HL-60 (cell line): Measurements from ENCODE around the gene HOXB4.
A peak's percentile ranks its signal among the peaks of the same experiment; 100 is the strongest.

Source experiments
- DNase-seq, 2 experiments: peaks; one replicate each; pipeline ENCODE4 v3.0.0-alpha.2; 2010 to 2020; ENCODE audit warnings: low read depth in 1 of 2, low spot score in 1 of 2
- H3K27ac ChIP-seq: fragments of 250-450 bp; sonication (Bioruptor Pico); replicated peaks from 2 replicates; pipeline ENCODE4 v1.5.1; 2020; ENCODE audit warnings: mild to moderate bottlenecking, moderate library complexity
- H3K27me3 ChIP-seq: fragments of 250-450 bp; sonication (Bioruptor Pico); 2 replicates; pipeline ENCODE4 v1.5.1; 2021; ENCODE audit warnings: mild to moderate bottlenecking, moderate library complexity; ENCODE audit not compliant: insufficient read depth, poor library complexity, severe bottlenecking
- H3K4me3 ChIP-seq: replicated peaks from 2 replicates; pipeline ENCODE4 v1.5.1; 2011; ENCODE audit warnings: mild to moderate bottlenecking, control low read depth, low read length; ENCODE audit not compliant: insufficient read depth
- GABPA ChIP-seq: IDR thresholded peaks from 2 replicates; pipeline ENCODE4 v1.6.1; 2012; ENCODE audit warnings: low read depth
- POLR2AphosphoS5 ChIP-seq: IDR thresholded peaks from 2 replicates; pipeline ENCODE4 v1.6.1; 2012; ENCODE audit warnings: low read depth
- SPI1 ChIP-seq: IDR thresholded peaks from 2 replicates; pipeline ENCODE4 v1.6.1; 2012; ENCODE audit warnings: low read depth, mild to moderate bottlenecking, borderline replicate concordance
- TF ChIP-seq, protein P1 (sequence below): IDR thresholded peaks from 2 replicates; pipeline ENCODE4 v1.6.1; 2012; ENCODE audit warnings: low read depth; ENCODE audit not compliant: insufficient replicate concordance
- TF ChIP-seq, protein P2 (sequence below): IDR thresholded peaks from one replicate; pipeline ENCODE4 v1.5.1; 2011; ENCODE audit warnings: low read length, control low read depth, inconsistent platforms; ENCODE audit not compliant: insufficient read depth

Gene HOXB4

GRCh38 chr17:48597528-48597777 is 19.3 kb upstream of the HOXB4 start:
- Histone ChIP-seq H3K4me3 (peak overlapping the region; percentile 28), H3K27me3 (peaks cover 81% of the 10 kb centered on the region), H3K27ac (no peak overlapping the region)
- TF ChIP-seq GABPA (no peak), POLR2AphosphoS5 (no peak)
- no peak for DNase-seq

GRCh38 chr17:48596735-48597527 is 18.8 kb upstream of the HOXB4 start:
- Histone ChIP-seq H3K4me3 (no peak overlapping the region), H3K27me3 (peaks cover 83% of the 10 kb centered on the region), H3K27ac (no peak overlapping the region)
- DNase-seq, result no peak
- TF ChIP-seq GABPA (no peak), SPI1 (no peak), POLR2AphosphoS5 (no peak)
- TF ChIP-seq, protein P1, sequence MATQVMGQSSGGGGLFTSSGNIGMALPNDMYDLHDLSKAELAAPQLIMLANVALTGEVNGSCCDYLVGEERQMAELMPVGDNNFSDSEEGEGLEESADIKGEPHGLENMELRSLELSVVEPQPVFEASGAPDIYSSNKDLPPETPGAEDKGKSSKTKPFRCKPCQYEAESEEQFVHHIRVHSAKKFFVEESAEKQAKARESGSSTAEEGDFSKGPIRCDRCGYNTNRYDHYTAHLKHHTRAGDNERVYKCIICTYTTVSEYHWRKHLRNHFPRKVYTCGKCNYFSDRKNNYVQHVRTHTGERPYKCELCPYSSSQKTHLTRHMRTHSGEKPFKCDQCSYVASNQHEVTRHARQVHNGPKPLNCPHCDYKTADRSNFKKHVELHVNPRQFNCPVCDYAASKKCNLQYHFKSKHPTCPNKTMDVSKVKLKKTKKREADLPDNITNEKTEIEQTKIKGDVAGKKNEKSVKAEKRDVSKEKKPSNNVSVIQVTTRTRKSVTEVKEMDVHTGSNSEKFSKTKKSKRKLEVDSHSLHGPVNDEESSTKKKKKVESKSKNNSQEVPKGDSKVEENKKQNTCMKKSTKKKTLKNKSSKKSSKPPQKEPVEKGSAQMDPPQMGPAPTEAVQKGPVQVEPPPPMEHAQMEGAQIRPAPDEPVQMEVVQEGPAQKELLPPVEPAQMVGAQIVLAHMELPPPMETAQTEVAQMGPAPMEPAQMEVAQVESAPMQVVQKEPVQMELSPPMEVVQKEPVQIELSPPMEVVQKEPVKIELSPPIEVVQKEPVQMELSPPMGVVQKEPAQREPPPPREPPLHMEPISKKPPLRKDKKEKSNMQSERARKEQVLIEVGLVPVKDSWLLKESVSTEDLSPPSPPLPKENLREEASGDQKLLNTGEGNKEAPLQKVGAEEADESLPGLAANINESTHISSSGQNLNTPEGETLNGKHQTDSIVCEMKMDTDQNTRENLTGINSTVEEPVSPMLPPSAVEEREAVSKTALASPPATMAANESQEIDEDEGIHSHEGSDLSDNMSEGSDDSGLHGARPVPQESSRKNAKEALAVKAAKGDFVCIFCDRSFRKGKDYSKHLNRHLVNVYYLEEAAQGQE, result no peak
- TF ChIP-seq, protein P2, sequence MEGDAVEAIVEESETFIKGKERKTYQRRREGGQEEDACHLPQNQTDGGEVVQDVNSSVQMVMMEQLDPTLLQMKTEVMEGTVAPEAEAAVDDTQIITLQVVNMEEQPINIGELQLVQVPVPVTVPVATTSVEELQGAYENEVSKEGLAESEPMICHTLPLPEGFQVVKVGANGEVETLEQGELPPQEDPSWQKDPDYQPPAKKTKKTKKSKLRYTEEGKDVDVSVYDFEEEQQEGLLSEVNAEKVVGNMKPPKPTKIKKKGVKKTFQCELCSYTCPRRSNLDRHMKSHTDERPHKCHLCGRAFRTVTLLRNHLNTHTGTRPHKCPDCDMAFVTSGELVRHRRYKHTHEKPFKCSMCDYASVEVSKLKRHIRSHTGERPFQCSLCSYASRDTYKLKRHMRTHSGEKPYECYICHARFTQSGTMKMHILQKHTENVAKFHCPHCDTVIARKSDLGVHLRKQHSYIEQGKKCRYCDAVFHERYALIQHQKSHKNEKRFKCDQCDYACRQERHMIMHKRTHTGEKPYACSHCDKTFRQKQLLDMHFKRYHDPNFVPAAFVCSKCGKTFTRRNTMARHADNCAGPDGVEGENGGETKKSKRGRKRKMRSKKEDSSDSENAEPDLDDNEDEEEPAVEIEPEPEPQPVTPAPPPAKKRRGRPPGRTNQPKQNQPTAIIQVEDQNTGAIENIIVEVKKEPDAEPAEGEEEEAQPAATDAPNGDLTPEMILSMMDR, result no peak

- H3K27ac ChIP-seq, result no peak overlapping the region
- TF ChIP-seq, protein P2, result no peak
- TF ChIP-seq POLR2AphosphoS5, result no peak
- no peak for TF ChIP-seq SPI1
- TF ChIP-seq, protein P1, result no peak
- TF ChIP-seq GABPA, result no peak
- H3K4me3 ChIP-seq, result no peak overlapping the region
- peaks cover 82% of the 10 kb centered on the region for H3K27me3 ChIP-seq
- no peak for DNase-seq
Observed at GRCh38 chr17:48596000-48596734, 18.0 kb upstream of the HOXB4 start.

DNA sequence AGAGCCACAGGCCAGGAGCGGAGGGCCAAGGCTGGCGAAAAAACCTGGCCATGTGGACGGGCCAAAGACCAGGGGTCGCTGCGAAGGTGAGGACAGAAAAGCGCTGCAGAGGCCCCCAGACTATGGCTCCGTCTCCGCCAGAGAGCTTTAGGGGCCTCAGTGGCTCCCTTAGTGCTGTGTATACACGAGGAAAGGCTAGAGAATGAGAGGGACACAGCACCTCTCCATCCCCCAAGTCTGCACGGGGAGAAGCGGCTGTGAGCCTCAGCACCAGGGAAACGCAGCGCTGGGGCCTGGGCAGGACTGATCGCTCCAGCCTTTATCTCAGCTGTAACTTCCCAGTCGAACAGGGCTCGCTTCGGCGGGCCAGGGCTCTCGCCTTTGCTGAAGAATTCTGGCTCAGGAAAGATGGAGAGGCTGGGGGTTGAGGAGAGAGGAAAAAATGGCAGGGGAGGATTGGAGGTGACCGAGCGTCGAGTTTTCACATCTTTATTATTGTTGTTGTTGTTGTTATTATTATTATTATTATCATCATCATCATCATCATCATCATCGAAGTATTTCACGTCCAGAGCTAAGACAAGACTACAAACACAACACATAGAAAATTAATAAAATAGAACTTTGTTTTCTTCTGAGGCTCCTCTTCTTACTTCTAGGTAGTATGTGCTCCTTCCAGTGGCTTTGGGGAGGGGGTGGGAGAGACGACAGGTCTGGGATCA is 17.3 kb upstream of the HOXB4 start:
- DNase-seq, result no peak
- Histone ChIP-seq H3K27ac (no peak overlapping the region), H3K4me3 (no peak overlapping the region), H3K27me3 (peaks cover 78% of the 10 kb centered on the region)
- TF ChIP-seq POLR2AphosphoS5 (no peak), GABPA (no peak), SPI1 (no peak)
- TF ChIP-seq, protein P1, result no peak
- TF ChIP-seq, protein P2, result no peak
